Endothelial cell of umbilical vein (primary cell): ENCODE data around the gene MAGI3.

Experiments
- EZH2 ChIP-seq: IDR thresholded peaks from 2 replicates; pipeline ENCODE4 v1.6.1; 2012; ENCODE audit warnings: borderline replicate concordance, low read depth, mild to moderate bottlenecking, moderate library complexity, low read length, inconsistent platforms; ENCODE audit not compliant: severe bottlenecking
- POLR2A ChIP-seq: IDR thresholded peaks from 2 replicates; pipeline ENCODE4 v1.6.1; 2012; ENCODE audit warnings: low read depth, mild to moderate bottlenecking, control low read depth, low read length
- POLR2AphosphoS5 ChIP-seq: IDR thresholded peaks from 2 replicates; pipeline ENCODE4 v1.6.1; 2012; ENCODE audit warnings: low read depth, mild to moderate bottlenecking, control low read depth, low read length, moderate library complexity; ENCODE audit not compliant: insufficient read depth
- TF ChIP-seq, protein P1 (sequence below), 2 donors: IDR thresholded peaks; 1 replicate in 1 of 2; 2 replicates in 1 of 2; pipeline ENCODE4 v1.5.1; 2011; ENCODE audit warnings: low read length in 2 of 2, mild to moderate bottlenecking in 2 of 2, moderate library complexity in 2 of 2, control low read depth in 1 of 2, inconsistent platforms in 1 of 2, low read depth in 1 of 2; ENCODE audit not compliant: insufficient read depth in 1 of 2; ENCODE audit errors: extremely low read depth in 1 of 2

DNA sequence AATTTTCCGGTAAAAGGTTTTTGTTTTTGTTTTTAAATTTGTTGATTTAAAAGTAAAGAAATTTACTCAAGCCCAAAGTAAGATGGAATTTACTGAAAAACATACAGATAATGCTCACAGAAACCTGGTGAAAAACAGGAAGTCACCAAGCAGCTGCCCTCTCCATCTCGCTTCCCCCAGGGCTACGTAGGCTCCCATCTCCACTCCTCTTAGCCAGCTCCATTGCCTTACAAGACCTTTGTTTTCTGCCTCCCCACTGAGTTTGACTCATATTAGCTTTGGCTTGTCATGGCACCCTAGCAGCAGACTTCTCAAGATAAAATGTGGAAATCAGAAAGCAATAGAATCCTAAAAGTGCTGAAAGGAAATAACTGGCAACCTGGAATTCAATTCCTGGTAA is 311.1 kb downstream of the MAGI3 start:
- TF ChIP-seq, protein P1, sequence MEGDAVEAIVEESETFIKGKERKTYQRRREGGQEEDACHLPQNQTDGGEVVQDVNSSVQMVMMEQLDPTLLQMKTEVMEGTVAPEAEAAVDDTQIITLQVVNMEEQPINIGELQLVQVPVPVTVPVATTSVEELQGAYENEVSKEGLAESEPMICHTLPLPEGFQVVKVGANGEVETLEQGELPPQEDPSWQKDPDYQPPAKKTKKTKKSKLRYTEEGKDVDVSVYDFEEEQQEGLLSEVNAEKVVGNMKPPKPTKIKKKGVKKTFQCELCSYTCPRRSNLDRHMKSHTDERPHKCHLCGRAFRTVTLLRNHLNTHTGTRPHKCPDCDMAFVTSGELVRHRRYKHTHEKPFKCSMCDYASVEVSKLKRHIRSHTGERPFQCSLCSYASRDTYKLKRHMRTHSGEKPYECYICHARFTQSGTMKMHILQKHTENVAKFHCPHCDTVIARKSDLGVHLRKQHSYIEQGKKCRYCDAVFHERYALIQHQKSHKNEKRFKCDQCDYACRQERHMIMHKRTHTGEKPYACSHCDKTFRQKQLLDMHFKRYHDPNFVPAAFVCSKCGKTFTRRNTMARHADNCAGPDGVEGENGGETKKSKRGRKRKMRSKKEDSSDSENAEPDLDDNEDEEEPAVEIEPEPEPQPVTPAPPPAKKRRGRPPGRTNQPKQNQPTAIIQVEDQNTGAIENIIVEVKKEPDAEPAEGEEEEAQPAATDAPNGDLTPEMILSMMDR (IDR thresholded peaks at IDR 0.05; ENCODE audit: extremely low read depth in 1 of 2, insufficient read depth in 1 of 2, low read depth in 1 of 2, low read length in 2 of 2) = no peak
- TF ChIP-seq POLR2A = no peak
- no peak for TF ChIP-seq EZH2
- no peak for TF ChIP-seq POLR2AphosphoS5
